Esophagus muscularis mucosa (tissue), 4 donors: ENCODE results near the gene PSMA1. TPM values are rescaled to one million over a fixed set of nuclear protein-coding genes. Genes with fewer than 3 reads are reported as not detected.

Source experiments
- DNase-seq: peaks from one replicate; pipeline ENCODE4 v3.0.0-alpha.2; 2017; ENCODE audit errors: extremely low spot score
- H3K27ac ChIP-seq, 4 donors: fragments of 200-600 bp; sonication (generic); replicated peaks in 1 of 4; 1 replicate in 3 of 4; 2 replicates in 1 of 4; pipeline ENCODE4 v1.5.1; 2016 to 2019; ENCODE audit warnings: mild to moderate bottlenecking in 1 of 4
- H3K27me3 ChIP-seq, 4 donors: fragments of 200-600 bp; sonication (generic); one replicate each; pipeline versions ENCODE4 v1.5.1 to v1.6.0; 2016 to 2019
- H3K36me3 ChIP-seq, 4 donors: fragments of 200-600 bp; sonication (generic); one replicate each; pipeline ENCODE4 v1.5.1; 2016 to 2019
- H3K4me1 ChIP-seq, 4 donors: fragments of 200-600 bp; sonication (generic); one replicate each; pipeline ENCODE4 v1.5.1; 2016 to 2019
- H3K4me3 ChIP-seq, 4 donors: fragments of 200-600 bp; sonication (generic); 1 replicate in 2 of 4; 2 replicates in 2 of 4; pipeline ENCODE4 v1.5.1; 2016 to 2019; ENCODE audit warnings: mild to moderate bottlenecking in 4 of 4, moderate library complexity in 1 of 4
- H3K9me3 ChIP-seq, 4 donors: fragments of 200-600 bp; sonication (generic); 1 replicate in 3 of 4; 2 replicates in 1 of 4; pipeline ENCODE4 v1.5.1; 2016 to 2019
- EP300 ChIP-seq: sonication (generic); formaldehyde crosslinking; IDR thresholded peaks from one replicate; pipeline ENCODE4 v1.6.1; 2017; ENCODE audit warnings: antibody characterized with exemption
- POLR2A ChIP-seq: fragments of 450-650 bp; IDR thresholded peaks from one replicate; pipeline ENCODE4 v1.6.1; 2017; ENCODE audit warnings: antibody characterized with exemption, moderate library complexity, mild to moderate bottlenecking, low read depth
- POLR2AphosphoS5 ChIP-seq, 2 donors: sonication (generic); formaldehyde crosslinking; IDR thresholded peaks; one replicate each; pipeline ENCODE4 v1.6.1; 2017; ENCODE audit warnings: antibody characterized with exemption in 2 of 2
- WGBS: methylation state at CpG from one replicate; pipeline ENCODE4 v1.1.5; 2018; 5-methylcytosine and 5-hydroxymethylcytosine counted together
- intact Hi-C: fragments of 100-400 bp; cut with DNase I; formaldehyde crosslinking; loops from one replicate; pipeline ENCODE4 v1.15.1; 2023
- total RNA-seq, 4 donors: library from RNA; depleted of rRNA; stranded (reverse); fragments of >200 nt; gene quantifications; one replicate each; pipeline versions ENCODE4 v1.1.0 to v1.2.1, GENCODE V29; 2016
- TF ChIP-seq, protein P1 (sequence below), 3 experiments: fragments of 200-600 bp in 2 of 3; fragments of 450-650 bp in 1 of 3; sonication (generic) in 2 of 3; IDR thresholded peaks; one replicate each; pipeline ENCODE4 v1.5.1; 2017 to 2019; ENCODE audit warnings: antibody characterized with exemption in 3 of 3, mild to moderate bottlenecking in 2 of 3, moderate library complexity in 1 of 3

The PSMA1 gene
- total RNA-seq, 4 donors from 2014 or later, result 96.0 to 118 (median 110) TPM

DNA sequence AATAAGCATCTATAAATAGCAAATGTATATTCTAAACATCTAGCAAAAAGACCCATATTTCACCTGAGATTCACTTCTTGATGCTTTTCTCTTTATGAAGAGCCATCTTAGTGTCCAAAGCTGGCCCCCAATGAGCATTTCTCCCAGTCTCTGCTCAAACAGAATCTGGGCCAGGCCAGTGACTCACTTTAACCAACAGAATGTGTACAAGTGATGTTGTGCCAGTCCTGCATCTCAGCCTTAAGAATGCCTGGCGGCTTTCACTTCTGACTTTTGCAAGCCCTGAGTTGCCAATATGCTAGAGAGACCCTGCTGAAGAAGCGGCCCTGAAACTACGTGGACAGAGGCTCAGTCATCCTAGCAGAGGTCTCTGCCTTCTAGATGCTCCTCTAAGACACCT lies 13.7 kb downstream of the PSMA1 start:
- intact Hi-C loops, result no loop called here
- Histone ChIP-seq H3K4me1 (no peaks in the 10 kb centered on the region), H3K27me3 (no peaks in the 10 kb centered on the region), H3K27ac (no peak overlapping the region), H3K4me3 (no peak overlapping the region), H3K9me3 (no peaks in the 10 kb centered on the region), H3K36me3 (peaks cover 42 to 91% (median 75%) of the 10 kb centered on the region in 4 donors)
- TF ChIP-seq, protein P1, sequence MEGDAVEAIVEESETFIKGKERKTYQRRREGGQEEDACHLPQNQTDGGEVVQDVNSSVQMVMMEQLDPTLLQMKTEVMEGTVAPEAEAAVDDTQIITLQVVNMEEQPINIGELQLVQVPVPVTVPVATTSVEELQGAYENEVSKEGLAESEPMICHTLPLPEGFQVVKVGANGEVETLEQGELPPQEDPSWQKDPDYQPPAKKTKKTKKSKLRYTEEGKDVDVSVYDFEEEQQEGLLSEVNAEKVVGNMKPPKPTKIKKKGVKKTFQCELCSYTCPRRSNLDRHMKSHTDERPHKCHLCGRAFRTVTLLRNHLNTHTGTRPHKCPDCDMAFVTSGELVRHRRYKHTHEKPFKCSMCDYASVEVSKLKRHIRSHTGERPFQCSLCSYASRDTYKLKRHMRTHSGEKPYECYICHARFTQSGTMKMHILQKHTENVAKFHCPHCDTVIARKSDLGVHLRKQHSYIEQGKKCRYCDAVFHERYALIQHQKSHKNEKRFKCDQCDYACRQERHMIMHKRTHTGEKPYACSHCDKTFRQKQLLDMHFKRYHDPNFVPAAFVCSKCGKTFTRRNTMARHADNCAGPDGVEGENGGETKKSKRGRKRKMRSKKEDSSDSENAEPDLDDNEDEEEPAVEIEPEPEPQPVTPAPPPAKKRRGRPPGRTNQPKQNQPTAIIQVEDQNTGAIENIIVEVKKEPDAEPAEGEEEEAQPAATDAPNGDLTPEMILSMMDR (IDR thresholded peaks at IDR 0.05), result no peak
- TF ChIP-seq POLR2A, result no peak
- TF ChIP-seq EP300, result no peak
- TF ChIP-seq POLR2AphosphoS5 (IDR thresholded peaks at IDR 0.05), result no peak
- no peak for DNase-seq
- 94% methylated on average over 3 of the region's 3 CpGs for WGBS

DNA sequence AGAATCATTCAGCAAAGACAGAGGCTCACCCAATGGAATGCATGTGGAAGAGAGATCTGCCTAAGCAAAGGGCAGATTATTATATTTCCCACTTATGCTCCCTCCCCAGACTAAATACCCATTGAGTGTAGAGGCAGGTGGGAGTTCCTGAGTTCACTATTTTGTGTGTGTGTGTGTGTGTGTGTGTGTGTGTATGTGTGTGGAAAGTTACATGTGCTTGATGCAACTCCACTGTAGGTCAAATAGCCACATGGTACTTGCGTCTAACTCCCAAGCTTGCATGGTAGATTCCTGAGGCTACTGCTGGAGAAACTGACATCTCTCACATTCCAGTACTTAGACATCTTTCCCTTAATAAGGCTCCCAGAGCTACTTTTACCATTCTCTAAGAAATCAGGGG lies 17.2 kb downstream of the PSMA1 start:
- intact Hi-C loops, result no loop called here
- WGBS, result 83% methylated on average over 1 of the region's 1 CpG
- no peak overlapping the region for H3K27ac ChIP-seq
- TF ChIP-seq POLR2A (no peak), POLR2AphosphoS5 (IDR thresholded peaks at IDR 0.05) (no peak), EP300 (no peak)
- TF ChIP-seq, protein P1 (IDR thresholded peaks at IDR 0.05), result no peak
- no peak for DNase-seq
- no peaks in the 10 kb centered on the region for H3K27me3 ChIP-seq
- H3K9me3 ChIP-seq, result no peaks in the 10 kb centered on the region
- H3K4me3 ChIP-seq, result no peak overlapping the region
- peaks cover 26 to 58% (median 49%) of the 10 kb centered on the region in 4 donors for H3K36me3 ChIP-seq
- H3K4me1 ChIP-seq, result peaks cover 10 to 22% (median 18%) of the 10 kb centered on the region in 4 donors

DNA sequence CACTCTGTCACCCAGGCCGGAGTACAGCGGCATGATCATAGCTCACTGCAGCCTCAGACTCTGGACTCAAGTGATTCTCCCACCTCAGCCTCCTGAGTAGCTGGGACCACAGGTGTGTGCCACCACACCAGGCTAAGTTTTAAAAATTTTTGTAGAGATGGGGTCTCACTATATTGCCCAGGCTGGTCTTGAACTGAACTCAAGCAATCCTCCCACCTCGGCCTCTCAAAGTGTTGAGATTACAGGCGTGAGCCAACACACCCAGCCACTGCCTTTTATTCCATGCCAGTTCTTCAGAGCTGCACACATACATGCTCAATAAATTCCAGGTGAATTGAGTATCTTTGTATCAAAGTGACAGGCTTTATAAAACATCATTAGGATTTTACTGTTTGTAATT lies 18.1 kb downstream of the PSMA1 start:
- WGBS, result 99% methylated on average over 4 of the region's 4 CpGs
- intact Hi-C loops, result no loop called here

DNA sequence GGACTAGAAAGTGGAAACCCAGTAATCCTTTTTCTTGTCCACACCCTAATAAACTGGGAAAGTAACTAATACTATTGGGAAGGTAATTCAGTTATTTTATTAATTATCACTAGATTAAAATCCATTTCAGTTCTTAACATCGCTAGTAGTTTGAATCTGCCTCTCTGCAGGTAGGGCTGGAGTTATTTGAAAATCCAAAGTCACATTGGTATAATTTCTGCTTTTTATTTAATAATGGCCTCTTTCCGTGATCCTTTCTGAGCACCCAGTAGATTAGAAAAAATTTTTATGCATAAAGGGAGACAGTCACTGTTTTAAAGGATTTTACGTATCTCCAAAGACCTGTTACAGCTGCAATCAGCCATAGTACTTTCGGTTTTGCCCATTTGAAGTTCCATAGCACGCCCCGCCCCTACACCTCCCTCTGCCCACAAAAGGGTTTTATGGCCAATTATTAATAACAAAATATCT lies 20.0 kb downstream of the PSMA1 start:
- peaks cover 18 to 55% (median 39%) of the 10 kb centered on the region in 4 donors for H3K36me3 ChIP-seq

More for the DNA sequence above, 18.1 kb downstream of the PSMA1 start:
- H3K9me3 ChIP-seq, result no peaks in the 10 kb centered on the region
- no peak overlapping the region for H3K27ac ChIP-seq
- no peaks in the 10 kb centered on the region for H3K27me3 ChIP-seq
- TF ChIP-seq, protein P1 (IDR thresholded peaks at IDR 0.05), result no peak
- TF ChIP-seq POLR2A, result no peak
- no peak for TF ChIP-seq EP300
- no peak for DNase-seq
- H3K36me3 ChIP-seq, result peaks cover 28 to 58% (median 48%) of the 10 kb centered on the region in 4 donors
- peaks cover 15 to 32% (median 28%) of the 10 kb centered on the region in 4 donors for H3K4me1 ChIP-seq
- no peak overlapping the region for H3K4me3 ChIP-seq

More for the DNA sequence above, 20.0 kb downstream of the PSMA1 start:
- Histone ChIP-seq H3K4me1 (peaks cover 17 to 40% (median 36%) of the 10 kb centered on the region in 4 donors), H3K4me3 (peak overlapping the region; percentile 83 to 91 (median 89)), H3K27ac (peak overlapping the region; percentile 87 to 93 (median 91)), H3K9me3 (no peaks in the 10 kb centered on the region), H3K27me3 (no peaks in the 10 kb centered on the region)
- no peak for DNase-seq
- TF ChIP-seq, protein P1 (IDR thresholded peaks at IDR 0.05), result peak in 1 of 3 experiments; percentile 0
- no peak for TF ChIP-seq POLR2AphosphoS5 (IDR thresholded peaks at IDR 0.05)
- WGBS, result under 1% methylated on average over 6 of the region's 6 CpGs
- intact Hi-C loops, result no loop called here
